GM12874 (cell line): ENCODE data around the gene SHANK3.

Source experiments
- TF ChIP-seq, protein P1 (sequence below): IDR thresholded peaks from 2 replicates; pipeline ENCODE4 v1.5.1; 2011; ENCODE audit warnings: low read depth, mild to moderate bottlenecking, control low read depth, low read length, moderate library complexity; ENCODE audit not compliant: insufficient read depth

SHANK3 gene

DNA sequence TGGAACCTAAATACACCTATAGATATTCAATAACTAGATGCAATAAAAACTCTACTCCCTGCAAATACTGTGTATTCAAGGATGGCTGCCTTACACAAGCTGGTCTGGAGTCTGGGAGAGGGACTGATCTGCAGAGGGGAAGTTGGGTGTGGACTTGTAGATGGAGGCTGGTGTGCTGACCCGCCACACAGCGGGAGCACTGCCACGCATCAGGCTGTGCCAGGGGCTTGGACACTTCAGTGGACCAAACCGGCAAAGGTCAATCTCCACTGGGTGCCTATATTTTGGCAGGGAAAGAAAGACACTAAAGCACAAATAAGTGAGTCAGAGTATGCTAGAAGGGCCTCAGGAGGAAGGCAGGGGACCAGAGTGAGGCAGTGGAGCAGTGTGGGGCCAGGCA, 2.1 kb upstream of the SHANK3 start:
- TF ChIP-seq, protein P1, sequence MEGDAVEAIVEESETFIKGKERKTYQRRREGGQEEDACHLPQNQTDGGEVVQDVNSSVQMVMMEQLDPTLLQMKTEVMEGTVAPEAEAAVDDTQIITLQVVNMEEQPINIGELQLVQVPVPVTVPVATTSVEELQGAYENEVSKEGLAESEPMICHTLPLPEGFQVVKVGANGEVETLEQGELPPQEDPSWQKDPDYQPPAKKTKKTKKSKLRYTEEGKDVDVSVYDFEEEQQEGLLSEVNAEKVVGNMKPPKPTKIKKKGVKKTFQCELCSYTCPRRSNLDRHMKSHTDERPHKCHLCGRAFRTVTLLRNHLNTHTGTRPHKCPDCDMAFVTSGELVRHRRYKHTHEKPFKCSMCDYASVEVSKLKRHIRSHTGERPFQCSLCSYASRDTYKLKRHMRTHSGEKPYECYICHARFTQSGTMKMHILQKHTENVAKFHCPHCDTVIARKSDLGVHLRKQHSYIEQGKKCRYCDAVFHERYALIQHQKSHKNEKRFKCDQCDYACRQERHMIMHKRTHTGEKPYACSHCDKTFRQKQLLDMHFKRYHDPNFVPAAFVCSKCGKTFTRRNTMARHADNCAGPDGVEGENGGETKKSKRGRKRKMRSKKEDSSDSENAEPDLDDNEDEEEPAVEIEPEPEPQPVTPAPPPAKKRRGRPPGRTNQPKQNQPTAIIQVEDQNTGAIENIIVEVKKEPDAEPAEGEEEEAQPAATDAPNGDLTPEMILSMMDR = no peak

DNA sequence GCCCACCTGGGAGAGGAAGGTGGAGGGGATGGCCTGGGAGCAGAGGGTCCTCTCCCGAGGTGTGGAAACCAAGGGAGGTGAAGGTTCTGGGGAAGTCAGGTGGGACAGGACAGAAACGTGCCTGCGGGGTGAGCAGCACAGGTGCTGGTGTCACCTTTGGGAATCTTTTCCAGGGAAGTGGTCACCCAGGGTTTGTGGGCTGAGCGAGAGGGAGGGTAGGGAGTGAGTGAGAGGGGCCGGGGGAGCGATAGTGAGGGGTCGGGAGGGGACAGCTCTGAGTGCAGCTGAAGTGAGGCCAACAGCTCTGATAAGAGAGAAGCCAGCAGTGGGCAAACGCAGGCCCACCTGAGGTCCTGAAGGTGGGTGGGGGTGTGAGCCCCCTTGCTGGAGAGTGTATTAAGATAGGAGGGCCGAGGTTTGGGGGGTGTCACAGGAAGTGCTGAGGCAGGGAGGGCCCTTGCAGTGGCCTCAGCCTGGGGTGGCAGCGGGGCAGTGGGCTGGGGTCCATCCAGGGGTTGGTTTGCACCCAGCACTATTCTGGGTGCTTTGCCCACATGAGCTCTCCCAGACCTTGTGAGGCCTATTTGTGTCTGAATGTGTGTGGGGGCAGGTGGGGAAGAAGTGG, 1.6 kb upstream of the SHANK3 start:
- TF ChIP-seq, protein P1 = no peak

DNA sequence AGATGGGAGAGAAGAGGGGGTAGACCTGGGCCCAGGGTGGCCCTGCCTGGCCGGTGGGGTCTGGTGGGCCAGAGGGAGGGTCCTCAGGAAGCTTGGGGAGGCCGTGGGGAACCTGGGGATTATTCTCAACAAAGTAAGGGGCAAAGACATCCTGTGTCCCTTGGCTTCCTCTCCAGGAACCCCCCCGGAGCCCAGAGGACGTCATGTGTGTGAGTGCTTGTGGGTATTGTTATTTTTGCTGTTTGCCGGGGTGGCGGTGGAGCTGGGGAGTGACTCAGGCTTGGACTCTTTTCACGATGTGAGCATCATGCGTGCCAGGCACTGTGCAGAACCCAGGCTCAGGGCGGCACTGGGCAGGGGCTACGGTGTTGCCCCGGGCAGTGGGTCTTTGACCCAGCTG, 982 bp upstream of the SHANK3 start:
- TF ChIP-seq, protein P1 = no peak

DNA sequence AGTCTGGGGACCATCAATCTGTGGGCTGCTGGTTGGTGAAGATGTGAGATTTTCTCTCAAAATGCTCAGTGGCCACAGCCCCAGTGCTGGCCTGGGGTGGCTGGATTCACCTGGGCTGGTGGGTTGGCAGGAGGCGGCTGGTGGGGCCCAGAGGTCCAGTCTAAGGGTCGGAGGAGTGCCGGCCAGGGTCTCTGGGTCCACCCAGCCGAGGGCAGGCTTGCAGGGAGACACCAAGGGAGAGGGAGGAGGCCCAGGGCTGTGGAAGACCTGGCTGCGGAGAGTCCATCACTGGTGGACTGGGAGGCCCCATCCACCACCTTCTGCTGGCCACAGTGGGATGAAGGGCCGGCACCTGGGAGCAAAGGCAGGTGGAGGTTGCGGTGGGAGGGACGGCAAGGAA, 582 bp upstream of the SHANK3 start:
- TF ChIP-seq, protein P1 = no peak

DNA sequence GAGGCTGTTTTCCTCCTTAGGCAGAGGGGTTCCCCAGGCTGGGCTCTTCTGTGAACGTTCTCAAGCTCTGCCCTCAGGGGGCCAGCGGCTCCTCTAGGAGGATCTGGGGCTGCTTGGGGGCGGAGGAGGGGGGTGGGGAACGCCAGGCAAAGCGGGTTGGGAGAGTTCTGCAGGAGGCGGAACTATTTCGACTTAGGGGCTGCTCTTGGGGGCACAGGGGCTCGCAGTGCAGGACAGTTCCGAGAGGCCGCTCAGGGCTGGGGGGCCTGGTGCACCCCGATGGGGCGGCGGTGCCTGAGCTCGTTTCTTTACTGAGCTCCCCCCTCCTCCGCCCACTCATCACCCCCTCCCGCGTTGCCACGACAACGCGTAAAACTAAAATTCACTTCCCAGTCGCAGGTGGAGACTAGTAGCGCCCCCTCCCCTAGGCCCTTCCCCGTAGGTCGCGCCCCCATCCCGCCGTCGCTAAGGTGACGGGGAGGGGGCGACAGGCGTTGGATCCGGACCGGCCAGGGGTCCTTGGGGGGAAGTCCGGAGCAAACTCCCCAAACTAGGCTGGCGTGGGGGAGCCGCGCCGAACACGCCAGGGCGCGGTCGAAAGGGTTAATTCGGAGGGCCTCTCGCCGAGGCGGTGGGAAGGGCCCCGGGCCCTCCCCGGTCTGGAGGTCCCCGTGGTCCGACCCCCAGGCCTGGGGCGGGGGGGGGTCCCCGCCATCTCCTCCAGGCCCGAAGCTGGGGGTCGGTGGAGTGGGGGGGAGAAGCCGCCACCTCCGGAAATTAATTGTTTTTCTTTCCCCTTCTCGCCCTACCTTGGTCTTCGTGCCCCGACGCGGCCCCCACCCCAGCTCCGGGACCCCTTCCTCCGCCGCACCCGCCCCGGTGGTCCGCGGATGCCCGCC, 857 bp downstream of the SHANK3 start:
- TF ChIP-seq, protein P1 = no peak

DNA sequence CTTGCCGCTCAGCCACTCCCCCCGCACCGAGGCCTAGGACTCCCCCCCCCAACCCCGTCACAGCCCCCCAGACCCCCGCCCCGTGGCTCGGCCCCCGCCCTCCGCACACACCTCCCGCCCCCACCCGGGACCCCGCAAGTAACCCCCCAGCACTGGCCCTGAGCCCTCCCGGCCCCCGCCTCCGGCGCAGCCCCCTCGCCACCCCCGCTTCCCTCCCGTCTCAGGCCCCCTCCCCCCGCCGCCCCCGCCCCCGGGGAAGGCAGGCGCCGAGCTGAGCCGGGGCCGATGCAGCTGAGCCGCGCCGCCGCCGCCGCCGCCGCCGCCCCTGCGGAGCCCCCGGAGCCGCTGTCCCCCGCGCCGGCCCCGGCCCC, 1.5 kb downstream of the SHANK3 start:
- TF ChIP-seq, protein P1 = no peak

DNA sequence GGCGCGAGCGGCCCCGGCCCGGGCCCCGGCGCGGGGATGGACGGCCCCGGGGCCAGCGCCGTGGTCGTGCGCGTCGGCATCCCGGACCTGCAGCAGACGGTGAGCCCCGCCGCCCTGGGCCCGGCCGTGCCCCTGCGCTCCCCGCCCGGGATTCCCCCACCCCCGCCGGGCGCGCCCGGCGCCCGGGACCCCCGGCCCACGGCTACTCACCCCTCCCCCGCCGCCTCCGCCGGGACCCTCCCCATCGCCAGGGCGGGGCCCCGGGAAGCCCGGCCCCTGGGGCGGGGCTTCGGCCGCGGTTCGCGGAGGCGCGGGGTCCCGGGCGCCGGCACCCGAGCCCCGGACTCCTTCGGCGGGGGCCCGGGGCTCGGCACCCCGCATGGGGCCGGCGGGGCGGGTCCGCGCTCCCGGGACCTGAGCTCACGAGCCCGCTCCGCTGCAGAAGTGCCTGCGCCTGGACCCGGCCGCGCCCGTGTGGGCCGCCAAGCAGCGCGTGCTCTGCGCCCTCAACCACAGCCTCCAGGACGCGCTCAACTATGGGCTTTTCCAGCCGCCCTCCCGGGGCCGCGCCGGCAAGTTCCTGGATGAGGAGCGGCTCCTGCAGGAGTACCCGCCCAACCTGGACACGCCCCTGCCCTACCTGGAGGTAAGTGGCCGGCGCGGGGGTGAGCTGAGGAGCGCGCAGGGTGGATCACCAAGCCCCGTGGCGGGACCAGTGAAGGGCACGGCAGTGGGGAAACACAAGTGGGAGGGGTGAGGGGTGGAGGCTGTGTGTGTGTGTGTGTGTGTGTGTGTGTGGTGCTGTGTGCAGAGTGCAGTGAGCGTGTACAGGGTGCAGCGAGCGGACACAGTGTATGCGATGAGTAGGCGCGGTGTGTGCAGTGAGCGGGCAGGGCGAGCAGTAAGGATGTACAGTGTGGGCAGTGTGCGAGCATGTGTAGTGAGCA, 2.3 kb downstream of the SHANK3 start:
- TF ChIP-seq, protein P1 = no peak
